H1 (cell line): ENCODE results near the gene STAT1. TPM values are rescaled to one million over a fixed set of nuclear protein-coding genes. Genes with fewer than 3 reads are reported as not detected.

Experiments used
- CTCF ChIA-PET: fragments of 300-600 bp; sonication (Branson Sonifier 250); formaldehyde crosslinking; loops from one replicate; lab custom pipeline; 2021; ENCODE audit not compliant: partially characterized antibody; lab: Charles Lee
- POLR2A ChIA-PET: fragments of 300-600 bp; sonication (Branson Sonifier 250); formaldehyde crosslinking; loops from one replicate; lab custom pipeline; 2021; ENCODE audit warnings: inconsistent platforms; ENCODE audit not compliant: partially characterized antibody; lab: Charles Lee
- DNase-seq, 2 experiments: peaks; one replicate each; pipeline versions ENCODE4 v3.0.0 to v3.0.0-alpha.2; 2010 to 2022; ENCODE audit warnings: low spot score in 2 of 2, low read depth in 1 of 2, mixed read lengths in 1 of 2
- FAIRE-seq: peaks from 2 replicates; lab custom pipeline; 2011; peaks lifted over from hg19 to GRCh38; lab: Jason Lieb, UNC
- H2AFZ ChIP-seq: 2 replicates; pipeline ENCODE4 v1.8.1; 2012; ENCODE audit warnings: low read length, inconsistent platforms
- H2AK5ac ChIP-seq: 2 replicates; pipeline ENCODE4 v1.6.1; 2013; ENCODE audit warnings: low read depth, low read length
- H2BK120ac ChIP-seq: replicated peaks from 2 replicates; pipeline ENCODE3; 2013; ENCODE audit warnings: low read depth, low read length, inconsistent platforms
- H2BK12ac ChIP-seq: 2 replicates; pipeline ENCODE4 v1.6.1; 2013; ENCODE audit warnings: low read depth, low read length
- H2BK15ac ChIP-seq: 2 replicates; pipeline ENCODE4 v1.6.1; 2013; ENCODE audit warnings: low read length
- H2BK20ac ChIP-seq: 2 replicates; pipeline ENCODE4 v1.6.1; 2013; ENCODE audit warnings: low read length
- H2BK5ac ChIP-seq: 2 replicates; pipeline ENCODE4 v1.6.1; 2013; ENCODE audit warnings: low read depth, low read length
- H3K14ac ChIP-seq: 2 replicates; pipeline ENCODE4 v1.6.1; 2013; ENCODE audit warnings: inconsistent platforms; ENCODE audit not compliant: insufficient read length
- H3K18ac ChIP-seq: 2 replicates; pipeline ENCODE4 v1.6.1; 2013; ENCODE audit warnings: low read length; ENCODE audit errors: extremely low read depth
- H3K23ac ChIP-seq: 2 replicates; pipeline ENCODE4 v1.6.1; 2013; ENCODE audit warnings: inconsistent platforms; ENCODE audit not compliant: insufficient read length
- H3K23me2 ChIP-seq: 2 replicates; pipeline ENCODE4 v1.6.1; 2013; ENCODE audit warnings: low read depth, low read length
- H3K27ac ChIP-seq: 2 replicates; pipeline ENCODE4 v1.6.1; 2011; ENCODE audit warnings: low read depth, low read length, inconsistent platforms
- H3K27me3 ChIP-seq, 4 experiments: replicated peaks in 1 of 4; 1 replicate in 1 of 4; 2 replicates in 3 of 4; pipeline versions ENCODE4 v1.6.1 to v1.8.1; 2011 to 2013; ENCODE audit warnings: low read length in 3 of 4, mild to moderate bottlenecking in 3 of 4, inconsistent platforms in 2 of 4, mixed read lengths in 2 of 4, moderate library complexity in 1 of 4; ENCODE audit not compliant: control insufficient read depth in 3 of 4, insufficient read depth in 3 of 4; ENCODE audit errors: extremely low read depth in 1 of 4
- H3K36me3 ChIP-seq, 4 experiments: 2 replicates each; pipeline versions ENCODE4 v1.6.1 to v1.8.1; 2011 to 2013; ENCODE audit warnings: mild to moderate bottlenecking in 4 of 4, low read length in 3 of 4, moderate library complexity in 2 of 4, control low read depth in 1 of 4, inconsistent platforms in 1 of 4; ENCODE audit not compliant: insufficient read depth in 4 of 4, control insufficient read depth in 2 of 4
- H3K4ac ChIP-seq: replicated peaks from 2 replicates; pipeline ENCODE3; 2013; ENCODE audit warnings: low read length, low read depth, mixed read lengths, inconsistent platforms; ENCODE audit not compliant: insufficient read length
- H3K4me1 ChIP-seq, 4 experiments: replicated peaks in 1 of 4; 1 replicate in 1 of 4; 2 replicates in 3 of 4; pipeline versions ENCODE4 v1.6.1 to v1.8.1; 2011 to 2013; ENCODE audit warnings: low read length in 3 of 4, inconsistent platforms in 2 of 4, mixed read lengths in 1 of 4; ENCODE audit not compliant: insufficient read depth in 4 of 4, control insufficient read depth in 3 of 4
- H3K4me2 ChIP-seq, 2 experiments: 2 replicates each; pipeline versions ENCODE4 v1.6.1 to v1.8.1; 2011 to 2013; ENCODE audit warnings: low read depth in 2 of 2, low read length in 2 of 2, control low read depth in 1 of 2, inconsistent platforms in 1 of 2, mild to moderate bottlenecking in 1 of 2; ENCODE audit not compliant: insufficient read depth in 1 of 2
- H3K4me3 ChIP-seq, 4 experiments: fragments of 200-600, 300-600 bp in 1 of 4; sonication (generic), shearing (Covaris generic), sonication (Bioruptor Twin) in 1 of 4; 2 replicates each; pipeline versions ENCODE4 v1.5.1 to v1.8.1; 2011 to 2016; ENCODE audit warnings: low read length in 4 of 4, low read depth in 3 of 4, control low read depth in 2 of 4, inconsistent platforms in 2 of 4, mild to moderate bottlenecking in 2 of 4, mixed read lengths in 1 of 4, moderate library complexity in 1 of 4; ENCODE audit not compliant: insufficient read depth in 2 of 4; ENCODE audit errors: extremely low read depth in 1 of 4
- H3K56ac ChIP-seq: replicated peaks from 2 replicates; pipeline ENCODE3; 2013; ENCODE audit warnings: low read depth, mild to moderate bottlenecking, mixed read lengths, low read length, inconsistent platforms; ENCODE audit not compliant: insufficient read length
- H3K79me1 ChIP-seq: 2 replicates; pipeline ENCODE4 v1.6.1; 2013; ENCODE audit warnings: low read depth, low read length, control low read depth
- H3K79me2 ChIP-seq, 2 experiments: 2 replicates each; pipeline versions ENCODE4 v1.6.1 to v1.8.1; 2012 to 2013; ENCODE audit warnings: low read length in 2 of 2, mild to moderate bottlenecking in 2 of 2, inconsistent platforms in 1 of 2; ENCODE audit not compliant: insufficient read depth in 2 of 2, control insufficient read depth in 1 of 2
- H3K9ac ChIP-seq, 4 experiments: replicated peaks in 1 of 4; 1 replicate in 1 of 4; 2 replicates in 3 of 4; pipeline versions ENCODE4 v1.6.1 to v1.8.1; 2011 to 2013; ENCODE audit warnings: low read depth in 3 of 4, low read length in 3 of 4, control low read depth in 2 of 4, mild to moderate bottlenecking in 2 of 4, moderate library complexity in 2 of 4, inconsistent platforms in 1 of 4; ENCODE audit errors: extremely low read depth in 1 of 4
- H3K9me3 ChIP-seq, 2 experiments: 2 replicates each; pipeline versions ENCODE4 v1.6.1 to v1.8.1; 2012 to 2013; ENCODE audit warnings: mild to moderate bottlenecking in 2 of 2, moderate library complexity in 2 of 2, control low read depth in 1 of 2, inconsistent platforms in 1 of 2, low read depth in 1 of 2, low read length in 1 of 2, mixed read lengths in 1 of 2; ENCODE audit not compliant: insufficient read depth in 2 of 2
- H4K20me1 ChIP-seq, 2 experiments: replicated peaks in 1 of 2; 2 replicates each; pipeline versions ENCODE3 to v1.8.1; 2011 to 2013; ENCODE audit warnings: inconsistent platforms in 2 of 2, low read length in 2 of 2, mild to moderate bottlenecking in 1 of 2; ENCODE audit not compliant: insufficient read depth in 2 of 2, control insufficient read depth in 1 of 2
- H4K5ac ChIP-seq: 2 replicates; pipeline ENCODE4 v1.6.1; 2013; ENCODE audit warnings: low read length, low read depth, mixed read lengths, inconsistent platforms; ENCODE audit not compliant: insufficient read length
- H4K8ac ChIP-seq: 2 replicates; pipeline ENCODE4 v1.8.0; 2013; ENCODE audit warnings: mild to moderate bottlenecking, moderate library complexity, low read length, inconsistent platforms; ENCODE audit not compliant: insufficient read depth; ENCODE audit errors: extremely low read depth
- H4K91ac ChIP-seq: replicated peaks from 2 replicates; pipeline ENCODE3; 2013; ENCODE audit warnings: low read length, mixed read lengths, inconsistent platforms; ENCODE audit not compliant: insufficient read length
- NANOG ChIP-seq: IDR thresholded peaks from 2 replicates; pipeline ENCODE4 v1.6.1; 2011; ENCODE audit warnings: low read length, low read depth, mild to moderate bottlenecking, inconsistent platforms; ENCODE audit not compliant: insufficient read depth, poor library complexity, severe bottlenecking
- POLR2A ChIP-seq, 2 experiments: IDR thresholded peaks; 1 replicate in 1 of 2; 2 replicates in 1 of 2; pipeline ENCODE4 v1.6.1; 2011; ENCODE audit warnings: low read depth in 2 of 2, low read length in 2 of 2, mild to moderate bottlenecking in 2 of 2; ENCODE audit errors: control extremely low read depth in 1 of 2
- WGBS, 2 experiments: shearing (Covaris generic) in 1 of 2; methylation state at CpG; one replicate each; pipeline versions ENCODE4 v1.1.6 to v1.1.7; 2013 to 2015; ENCODE audit warnings: low lambda C conversion rate in 2 of 2, mixed read lengths in 2 of 2, inconsistent platforms in 1 of 2, low coverage in 1 of 2, missing lambda C conversion rate in 1 of 2; ENCODE audit not compliant: insufficient replicate concordance in 2 of 2, insufficient coverage in 1 of 2, insufficient read length in 1 of 2; ENCODE audit errors: extremely low coverage in 1 of 2, missing lambda C conversion rate in 1 of 2; 5-methylcytosine and 5-hydroxymethylcytosine counted together
- polyA plus RNA-seq, 7 experiments: library from polyadenylated mRNA; depleted of rRNA in 3 of 7; stranded (reverse) in 5 of 7; unstranded in 2 of 7; fragments of >200 nt in 5 of 7; fragments of 200-250 nt in 2 of 7; gene quantifications; 1 replicate in 5 of 7; 2 replicates in 1 of 7; 4 replicates in 1 of 7; pipeline versions ENCODE4 v1.2.1 to v1.2.3, GENCODE V29; 2011 to 2013; ENCODE audit warnings: missing spikeins in 2 of 7, mixed read lengths in 2 of 7
- total RNA-seq: library from RNA; stranded (reverse); fragmentation: NEBNext Ultra II Directional; extraction: Animal tissue kit (Norgen Biotek cat#: 25700); gene quantifications from 2 replicates; pipeline ENCODE4 v1.2.1, GENCODE V29; 2021

STAT1 gene
- total and polyA plus RNA-seq, 2 of the 8 experiments (the other 6 are each of a cell fraction or from before 2014, with no cell fraction given), result 20.3 to 43.0 TPM

- Histone ChIP-seq H3K18ac (peak overlapping the region; percentile 94), H3K79me1 (no peaks in the 10 kb centered on the region), H4K8ac (peak overlapping the region; percentile 94; the same call in 1 of the 2 replicates), H3K23ac (no peak overlapping the region), H3K9ac (peak overlapping the region; percentile 76 to 93 (median 80)), H4K20me1 (no peaks in the 10 kb centered on the region), H2AFZ (peak overlapping the region; percentile 95), H3K4me3 (peak overlapping the region; percentile 71 to 87 (median 76)), H3K79me2 (no peaks in the 10 kb centered on the region), H3K27ac (peak overlapping the region; percentile 83; the same call in 1 of the 2 replicates), H2BK15ac (peak overlapping the region; percentile 61; the same call in 1 of the 2 replicates), H2BK120ac (no peak overlapping the region), H2BK20ac (no peak overlapping the region), H3K36me3 (no peaks in the 10 kb centered on the region), H3K4ac (peak overlapping the region; percentile 41), H3K9me3 (no peaks in the 10 kb centered on the region), H2BK5ac (peak overlapping the region; percentile 88), H3K4me2 (peak overlapping the region; percentile 95 to 96), H4K5ac (peak overlapping the region; percentile 57), H3K4me1 (peaks cover 0 to 8% (median 3%) of the 10 kb centered on the region in 4 experiments; a peak in 2 of 7 replicates), H2BK12ac (peak overlapping the region; percentile 82), H3K23me2 (peaks cover 4% of the 10 kb centered on the region), H3K56ac (peak overlapping the region; percentile 77), H3K27me3 (peaks cover 0 to 2% (median 0%) of the 10 kb centered on the region in 4 experiments; a peak in 2 of 7 replicates), H2AK5ac (peak overlapping the region; percentile 5), H4K91ac (peak overlapping the region; percentile 2), H3K14ac (peak overlapping the region; percentile 1)
- FAIRE-seq, result no peak
- DNase-seq, result no peak
- 50% methylated on average over 14 of the region's 14 CpGs; no CpG with 5 or more reads in 1 of the 2 experiments for WGBS, 2 experiments
- ChIA-PET CTCF (interaction anchor here (1.1 to 1.9 kb wide), 3 partner anchors 9 to 22 kb away, joined by 3 to 6 read pairs (median 5); no protein-coding TSS in a partner anchor), POLR2A (interaction anchor here (0.6 to 1.7 kb wide), 3 partner anchors 9 to 404 kb away, joined by 3 to 6 read pairs (median 5); no protein-coding TSS in a partner anchor)
- TF ChIP-seq POLR2A (IDR thresholded peaks at IDR 0.05; ENCODE audit: control extremely low read depth in 1 of 2, low read depth in 2 of 2, low read length in 2 of 2) (peak in 1 of 2 experiments; percentile 39; a peak in 1 of 3 replicates), NANOG (no peak)
These were observed 6.9 kb upstream of the STAT1 start for GRCh38 chr2:191020742-191021381.
